ENCODE data around the gene ZDHHC7. TPM values are rescaled to one million over a fixed set of nuclear protein-coding genes. Genes with fewer than 3 reads are reported as not detected.
"Not testable (repeated sequence)": the region's sequence is repeated elsewhere in the genome, so short reads cannot be mapped to it uniquely, and the experiment has no call there.

ZDHHC7 gene
- total RNA-seq, 1 donor from 2014 or later, result 17.1 TPM

DNA sequence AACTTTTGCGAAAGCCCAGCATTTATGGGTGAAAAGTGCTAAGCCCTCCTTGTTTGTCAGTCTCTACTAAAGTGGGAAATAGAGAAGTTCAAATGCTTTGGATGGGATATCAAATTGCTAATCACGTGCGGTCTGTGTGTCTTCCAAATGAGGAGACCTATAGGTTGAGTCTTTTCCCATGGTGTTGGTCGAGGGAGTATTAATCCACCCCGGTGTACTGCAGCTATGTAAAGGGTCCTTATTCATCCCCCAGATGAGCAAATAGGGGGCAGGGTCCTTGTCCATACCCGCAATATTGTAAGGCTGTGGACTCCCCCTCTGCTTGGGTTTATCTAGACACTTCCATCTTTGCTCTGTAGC is 30.8 kb upstream of the ZDHHC7 start:
- ATAC-seq, result no peak

DNA sequence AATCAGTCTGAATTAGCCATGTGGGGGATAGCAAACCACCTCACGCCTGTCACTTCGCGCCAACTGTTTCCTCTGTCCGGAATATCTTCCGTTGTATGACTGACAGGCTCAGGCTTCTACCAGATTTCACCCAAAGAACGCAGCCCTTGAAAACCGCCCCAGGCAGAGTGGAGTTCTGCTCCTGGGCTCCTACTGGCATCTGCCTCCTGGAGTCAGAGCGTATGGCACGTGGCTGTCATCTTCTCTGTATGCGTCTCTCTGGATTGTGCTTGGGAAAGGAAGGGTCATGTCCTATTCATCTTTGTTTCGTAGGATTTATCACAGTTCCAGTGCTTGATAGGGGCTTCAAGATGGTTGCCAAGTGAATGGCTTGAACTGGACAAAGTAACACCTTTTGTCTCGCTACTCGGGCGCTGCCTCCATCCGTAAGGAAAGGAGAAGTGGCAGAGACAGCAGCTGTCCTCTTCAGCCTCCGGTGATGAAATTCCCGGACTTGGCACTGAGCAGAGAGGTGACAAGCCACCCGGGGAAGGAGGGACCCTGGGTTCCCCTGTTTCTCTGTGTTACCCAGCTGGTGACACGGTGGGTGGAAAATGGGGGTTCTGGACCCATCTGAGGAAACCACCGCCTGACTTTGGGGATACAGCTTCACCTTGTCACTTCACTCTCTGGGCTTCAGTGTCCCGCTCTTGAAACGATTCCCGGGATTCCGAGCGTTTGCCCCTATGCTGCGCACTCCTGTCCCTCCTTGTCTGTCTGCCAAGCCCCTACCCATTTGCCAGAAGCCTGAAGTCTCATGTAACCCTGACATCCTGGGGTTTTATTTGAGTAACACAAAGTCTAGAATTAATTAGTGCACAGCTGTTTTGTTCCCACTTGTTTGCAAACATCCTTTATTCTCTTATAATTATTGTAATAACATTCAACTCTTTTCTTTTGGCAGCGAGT is 30.2 kb upstream of the ZDHHC7 start:
- no peak for ATAC-seq

DNA sequence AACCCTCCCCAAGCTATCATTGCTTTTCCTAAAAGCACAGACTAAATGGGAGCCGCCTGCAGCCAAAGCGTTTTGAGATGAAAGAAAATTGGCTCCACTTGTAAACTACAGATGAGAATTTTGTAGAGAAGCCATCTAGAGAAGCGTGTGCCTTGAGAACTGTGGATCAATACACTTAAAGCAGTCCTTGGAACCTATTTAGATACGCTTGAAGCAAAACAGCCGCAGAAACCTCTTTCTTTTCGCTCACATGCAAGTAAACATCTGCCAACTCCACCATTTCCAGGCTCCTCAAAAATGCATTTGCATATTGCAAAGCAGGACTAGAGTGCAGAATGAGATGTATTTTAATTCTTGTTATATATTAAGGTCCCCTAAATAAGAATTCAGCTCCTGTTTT is 29.4 kb upstream of the ZDHHC7 start:
- ATAC-seq, result no peak

DNA sequence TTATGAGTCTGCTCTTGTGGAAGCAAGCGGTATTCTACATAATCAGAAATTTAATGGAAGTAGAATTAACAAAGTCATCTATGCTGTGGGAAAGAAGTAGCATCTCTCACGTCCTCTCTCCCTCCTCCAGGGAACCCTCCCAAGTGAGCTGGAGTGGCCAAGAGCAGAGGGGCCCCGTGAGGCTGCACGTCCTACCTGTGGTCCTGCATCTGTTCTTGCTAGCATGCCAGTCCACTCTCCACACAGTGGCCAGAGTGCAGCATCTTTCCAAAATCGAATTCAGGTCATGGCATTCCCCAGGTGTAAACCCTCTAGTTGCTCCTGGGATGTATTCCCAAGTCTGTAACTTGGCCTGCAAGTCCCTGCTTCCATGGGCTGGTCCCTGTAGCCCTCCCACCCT is 26.4 kb upstream of the ZDHHC7 start:
- no peak for ATAC-seq

DNA sequence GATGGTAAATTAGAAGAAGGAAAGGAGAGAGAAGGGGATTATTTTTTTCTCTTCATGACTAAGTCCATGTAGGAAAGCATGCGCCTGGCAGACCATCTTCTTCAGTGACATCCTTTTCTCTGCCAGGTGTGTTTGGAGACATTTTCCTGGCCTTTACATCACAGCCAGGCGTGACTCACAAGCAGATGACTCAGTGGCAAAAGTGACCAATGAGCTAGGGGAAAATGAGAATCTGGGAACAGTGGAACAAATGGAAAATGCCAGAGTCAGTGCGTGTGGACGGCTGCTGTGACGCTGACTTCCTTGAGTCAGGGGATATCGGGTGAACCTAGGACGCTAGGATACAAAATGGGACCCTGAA is 25.7 kb upstream of the ZDHHC7 start:
- ATAC-seq, result peak; percentile 72

DNA sequence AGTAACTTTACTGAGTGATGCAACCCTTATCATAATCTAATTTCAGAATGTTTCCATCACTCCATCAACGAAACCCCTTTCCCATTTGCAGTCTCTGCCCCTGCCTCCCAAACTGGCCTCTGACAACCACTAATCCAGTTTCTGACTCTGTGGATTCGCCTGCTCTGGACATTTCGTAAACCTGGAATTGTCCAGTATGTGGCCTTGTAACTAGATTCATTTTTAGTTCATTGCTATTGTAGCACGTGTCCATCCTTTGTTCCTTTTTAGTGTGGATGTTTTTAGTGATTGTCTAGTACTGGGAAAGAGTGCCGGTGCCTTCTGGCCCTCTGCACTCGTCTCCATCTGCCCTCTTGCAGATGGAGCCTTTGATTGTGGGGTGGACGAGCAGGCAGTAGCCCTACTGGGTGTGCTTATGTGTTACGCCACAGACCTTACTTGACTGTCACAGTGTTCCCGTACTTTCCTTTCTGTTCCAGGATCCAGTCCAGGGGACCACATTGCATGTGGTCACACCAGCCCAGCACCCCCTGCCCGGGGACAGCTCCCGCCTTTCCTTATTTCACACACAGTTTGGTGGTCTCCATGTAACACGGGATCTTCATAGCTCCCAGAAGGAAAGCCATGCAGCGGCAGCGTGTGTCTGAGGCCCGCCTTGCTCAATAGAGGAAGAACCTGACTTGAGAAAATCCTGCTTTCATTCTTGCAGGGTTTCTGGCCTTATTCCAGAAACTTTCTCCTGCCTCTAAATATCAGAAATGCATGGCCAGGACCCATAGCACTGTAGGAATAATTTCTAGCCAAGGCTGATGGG is 25.1 kb upstream of the ZDHHC7 start:
- ATAC-seq, result peak; percentile 46

DNA sequence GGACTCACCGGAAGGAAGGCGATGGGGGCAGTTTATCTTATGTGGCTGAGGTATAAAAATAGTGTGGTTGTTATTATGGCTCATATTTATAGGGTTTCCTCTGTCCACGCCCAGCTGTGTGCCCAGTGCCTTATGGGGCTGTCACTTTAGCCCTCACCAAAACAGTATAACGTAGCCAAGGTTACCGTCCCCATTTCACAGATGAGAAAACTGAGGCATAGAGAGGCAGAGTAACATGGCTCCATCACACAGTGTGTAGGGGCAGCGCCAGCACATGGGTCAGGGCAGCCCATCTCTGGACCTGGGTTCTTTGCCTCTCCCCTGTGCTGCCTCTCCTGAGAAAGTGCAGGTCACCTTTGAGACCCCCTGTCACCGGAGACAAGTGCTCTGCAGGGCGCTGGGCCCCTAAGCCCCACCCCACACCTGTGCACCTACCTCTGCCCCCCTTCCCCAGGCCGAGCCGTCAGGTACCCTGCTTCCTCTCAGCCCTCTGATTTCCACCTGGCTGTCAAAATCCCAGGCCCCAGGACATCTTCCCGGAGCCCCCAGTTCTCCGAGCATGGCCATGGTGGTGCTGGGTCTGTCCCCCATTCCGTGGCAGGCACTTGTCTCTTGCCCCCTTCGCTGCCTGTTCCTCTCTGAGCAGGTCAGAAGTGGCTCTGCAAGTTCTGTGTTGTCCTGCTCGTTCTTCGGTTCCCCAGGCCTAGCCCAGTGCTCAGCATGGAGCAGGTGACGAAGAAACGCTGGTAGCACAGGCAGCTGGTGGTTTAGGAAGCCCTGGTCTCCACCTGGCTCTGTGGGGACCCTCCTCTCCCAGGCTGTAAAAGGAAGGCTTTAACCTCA is 23.5 kb upstream of the ZDHHC7 start:
- ATAC-seq, result no peak

DNA sequence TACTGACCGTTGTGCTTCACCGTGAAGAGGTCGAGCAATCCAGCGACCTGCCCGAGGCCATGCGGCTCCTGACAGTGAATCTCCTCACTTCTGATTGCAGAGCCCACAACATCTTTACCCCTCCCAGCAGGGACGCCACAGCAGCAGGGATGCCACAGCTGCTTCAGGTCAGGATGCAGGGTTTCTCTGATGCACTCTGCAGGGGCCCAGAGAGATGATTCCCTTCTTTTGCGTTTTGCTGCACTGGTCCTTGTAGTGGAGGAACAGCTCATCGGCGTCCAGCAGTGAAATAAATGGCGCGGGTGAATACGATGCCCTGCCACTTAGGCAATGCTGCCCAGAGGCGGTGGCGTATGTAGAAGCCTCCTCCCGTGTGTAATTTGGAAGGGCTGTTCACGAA is 21.8 kb upstream of the ZDHHC7 start:
- ATAC-seq, result no peak

DNA sequence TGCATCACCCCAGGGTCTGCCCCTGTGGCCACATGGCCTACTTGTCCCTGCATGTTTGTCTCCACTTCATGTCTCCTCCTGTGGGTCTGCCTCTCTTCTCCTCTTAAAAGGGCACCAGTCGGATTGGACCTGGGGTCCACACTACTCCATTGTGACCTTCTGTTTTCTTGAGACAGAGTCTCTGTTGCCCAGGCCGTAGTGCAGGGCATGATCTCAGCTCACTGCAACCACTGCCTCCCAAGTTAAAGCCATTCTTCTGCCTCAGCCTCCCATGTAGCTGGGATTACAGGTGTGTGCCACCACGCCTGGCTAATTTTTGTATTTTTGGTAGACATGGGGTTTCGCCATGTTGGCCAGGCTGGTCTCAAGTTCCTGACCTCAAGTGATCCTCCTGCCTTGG is 20.9 kb upstream of the ZDHHC7 start:
- not testable (repeated sequence) for ATAC-seq

DNA sequence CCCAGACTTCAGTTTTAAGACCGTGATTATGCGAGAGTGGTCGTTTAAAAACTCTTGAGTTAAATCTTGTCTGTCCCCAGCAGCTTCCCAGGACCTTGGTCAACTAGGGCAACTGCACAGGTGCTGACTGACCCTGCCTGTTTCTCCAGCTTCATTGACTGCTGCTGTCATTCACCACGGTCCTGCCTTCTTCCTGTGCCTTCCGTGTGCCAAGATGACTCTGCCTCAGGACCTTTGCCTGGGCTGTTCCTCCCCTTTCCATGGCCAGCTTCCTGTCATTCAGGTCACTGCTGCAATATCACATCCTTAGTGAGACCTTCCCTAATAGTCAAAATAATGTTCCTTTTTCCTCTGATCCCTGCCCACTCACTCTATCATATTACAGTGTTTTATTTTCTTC is 20.1 kb upstream of the ZDHHC7 start:
- no peak for ATAC-seq

DNA sequence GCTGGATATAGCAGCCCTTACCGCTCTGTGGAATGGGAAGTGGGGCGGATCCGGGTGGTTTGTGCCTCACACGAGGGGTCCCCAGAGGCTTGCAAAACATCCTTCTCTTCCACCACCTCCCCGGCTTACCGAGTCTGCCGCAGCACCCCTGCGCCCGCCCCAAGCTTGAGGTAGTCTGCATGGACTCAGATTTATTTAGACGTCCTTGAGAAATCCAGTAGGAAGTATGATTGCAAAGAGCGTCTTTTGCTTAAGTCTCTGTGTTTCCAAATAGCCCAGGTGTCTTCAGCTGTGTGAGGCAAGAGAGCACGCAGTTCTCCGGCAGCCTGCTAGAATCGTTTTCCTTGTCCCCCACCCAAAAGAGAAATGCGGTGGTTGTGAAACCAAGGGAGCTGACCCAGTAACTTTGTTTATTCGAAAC is 18.7 kb upstream of the ZDHHC7 start:
- no peak for ATAC-seq

DNA sequence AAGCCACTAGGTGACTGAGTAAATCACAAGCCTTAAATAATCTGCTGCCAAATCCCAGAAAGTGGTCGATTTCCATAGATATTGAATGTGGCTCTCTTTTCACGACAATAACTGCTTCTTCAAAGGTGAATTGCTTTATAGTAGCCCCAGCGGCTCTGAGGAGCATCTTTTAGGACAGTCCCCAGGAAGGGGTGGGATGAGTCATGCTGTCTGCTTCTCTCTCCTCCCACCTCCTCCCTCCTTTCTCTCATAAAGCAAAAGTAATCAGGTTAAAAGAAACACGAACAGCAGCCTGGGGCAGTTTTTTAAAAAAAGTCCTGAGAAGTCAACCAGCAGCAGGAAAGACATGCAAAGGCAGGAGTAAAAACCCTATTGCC is 18.1 kb upstream of the ZDHHC7 start:
- peak; percentile 42 for ATAC-seq

DNA sequence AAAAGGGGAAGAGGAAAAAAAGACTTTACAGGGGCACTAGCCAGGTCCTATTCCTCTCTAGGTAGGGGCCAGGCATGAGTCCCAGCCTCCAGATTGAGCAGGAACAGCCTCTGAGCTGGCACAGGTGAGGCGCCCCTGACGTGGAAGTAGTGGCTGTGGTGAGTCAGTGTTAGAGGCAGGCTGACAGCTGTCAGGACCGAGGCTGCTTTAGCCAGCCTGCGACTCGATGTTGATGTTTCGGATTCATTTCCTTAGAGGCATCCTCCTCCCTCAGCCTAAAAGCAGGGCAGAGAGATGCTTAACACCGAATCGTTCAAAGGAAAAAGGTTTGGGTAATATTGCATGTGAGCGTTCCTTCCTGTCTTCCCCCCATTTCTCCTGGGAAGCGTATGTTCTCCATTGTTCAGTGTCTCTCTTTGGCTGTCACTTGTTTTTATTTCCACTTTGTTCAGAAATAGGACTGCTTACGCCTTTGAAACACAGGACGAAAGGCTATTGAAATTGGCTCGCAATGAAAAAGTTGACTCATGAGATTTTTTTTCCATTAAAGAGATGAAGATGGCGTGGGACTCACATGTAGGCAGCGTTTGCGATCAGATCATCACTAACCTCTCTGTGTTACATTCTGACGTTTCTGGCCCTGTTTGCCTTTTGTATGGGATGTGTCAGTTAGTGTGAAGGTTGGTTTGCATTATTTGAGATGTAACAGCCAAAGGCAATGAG is 17.5 kb upstream of the ZDHHC7 start:
- peak; percentile 82 for ATAC-seq

DNA sequence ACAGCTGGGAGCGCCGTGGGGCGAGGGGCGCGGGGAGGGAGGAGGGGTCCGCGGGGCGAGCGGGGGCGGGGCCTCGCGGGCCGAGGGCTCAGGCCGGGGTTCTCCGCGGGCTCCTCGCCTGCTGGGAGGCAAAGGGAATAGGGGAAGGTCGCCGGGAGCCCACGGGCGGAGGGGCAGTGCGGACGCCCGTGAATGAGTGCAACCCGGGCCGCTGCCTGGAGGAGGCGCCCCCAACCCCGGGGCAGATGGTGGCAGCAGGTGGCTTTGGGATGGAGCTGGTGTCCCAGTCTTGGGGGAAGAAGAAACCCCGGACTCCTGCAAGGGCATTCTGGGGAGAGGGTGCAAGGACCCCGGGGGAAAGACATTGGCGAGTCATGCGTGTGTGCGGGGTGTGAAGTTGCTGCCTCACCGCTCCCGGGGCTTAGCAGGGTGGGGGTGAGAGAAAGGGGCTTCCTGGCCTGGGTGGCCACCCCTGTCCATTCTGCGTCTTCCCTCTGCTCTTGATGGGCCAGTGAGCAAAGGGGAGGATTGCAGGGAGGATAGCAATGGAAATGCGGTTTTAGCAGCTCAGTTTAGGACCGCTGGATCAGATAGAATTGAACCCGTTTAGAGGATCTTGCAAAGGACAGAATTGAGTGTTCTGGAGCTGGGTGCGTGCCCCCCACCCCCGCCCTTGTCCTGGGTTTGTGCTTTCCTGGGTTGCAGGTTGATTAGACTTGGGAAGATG is 16.8 kb upstream of the ZDHHC7 start:
- ATAC-seq, result peak; percentile 7

DNA sequence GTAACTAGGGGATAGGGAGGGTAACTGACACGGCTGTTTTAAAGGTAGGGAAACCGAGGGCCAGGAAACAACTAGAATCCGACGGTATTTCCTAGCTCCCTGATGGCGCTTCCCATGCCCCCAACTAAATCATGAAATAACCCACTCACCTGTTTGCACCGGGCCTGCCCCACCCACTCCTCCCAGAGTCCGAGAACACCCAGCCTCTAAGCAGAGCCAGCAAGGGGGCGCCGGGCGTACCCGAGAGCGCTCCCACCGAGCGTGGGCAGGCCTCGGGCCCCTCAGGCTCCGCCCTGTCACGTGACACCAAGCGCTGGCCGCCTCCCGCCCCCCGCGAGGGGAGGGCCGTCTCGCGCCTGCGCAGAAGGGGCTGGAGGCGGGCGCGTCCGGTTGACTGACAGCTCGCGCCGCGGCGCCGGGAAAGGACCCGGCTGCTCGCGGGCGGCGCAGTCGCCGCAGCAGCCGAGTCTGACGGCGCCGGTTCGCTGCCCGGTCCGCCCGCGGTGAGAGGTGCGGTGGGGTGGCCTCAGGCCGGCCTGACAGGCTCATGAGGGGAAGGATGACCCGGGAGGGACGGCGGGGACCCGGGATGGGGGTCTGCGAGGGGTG is 16.1 kb upstream of the ZDHHC7 start, which contains the start of gene KIAA0513:
Gene KIAA0513, plus strand, starts transcription at position 447 of the 609 bp plus-strand sequence. CDS start 39,277 bp downstream, outside the sequence.
- ATAC-seq, result peak; percentile 79

DNA sequence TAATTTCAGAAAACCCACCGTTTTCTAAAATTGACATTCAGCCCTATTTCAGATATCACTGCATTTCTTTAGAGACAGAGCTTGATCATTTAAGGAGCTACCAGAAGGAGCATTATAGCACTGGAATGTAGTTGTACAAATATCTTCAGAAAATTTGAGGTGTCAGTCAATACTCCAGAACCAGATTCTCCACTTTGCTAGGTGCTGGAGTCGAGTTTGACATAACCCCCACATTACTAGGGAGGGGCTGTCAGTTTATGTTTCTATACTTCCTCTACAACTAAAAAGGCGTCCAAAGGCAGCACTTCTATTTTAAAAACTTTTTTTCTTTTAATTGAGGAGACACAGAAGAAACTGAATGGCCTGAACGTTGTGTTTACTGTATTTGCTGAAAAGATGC is 15.4 kb upstream of the ZDHHC7 start:
- no peak for ATAC-seq

DNA sequence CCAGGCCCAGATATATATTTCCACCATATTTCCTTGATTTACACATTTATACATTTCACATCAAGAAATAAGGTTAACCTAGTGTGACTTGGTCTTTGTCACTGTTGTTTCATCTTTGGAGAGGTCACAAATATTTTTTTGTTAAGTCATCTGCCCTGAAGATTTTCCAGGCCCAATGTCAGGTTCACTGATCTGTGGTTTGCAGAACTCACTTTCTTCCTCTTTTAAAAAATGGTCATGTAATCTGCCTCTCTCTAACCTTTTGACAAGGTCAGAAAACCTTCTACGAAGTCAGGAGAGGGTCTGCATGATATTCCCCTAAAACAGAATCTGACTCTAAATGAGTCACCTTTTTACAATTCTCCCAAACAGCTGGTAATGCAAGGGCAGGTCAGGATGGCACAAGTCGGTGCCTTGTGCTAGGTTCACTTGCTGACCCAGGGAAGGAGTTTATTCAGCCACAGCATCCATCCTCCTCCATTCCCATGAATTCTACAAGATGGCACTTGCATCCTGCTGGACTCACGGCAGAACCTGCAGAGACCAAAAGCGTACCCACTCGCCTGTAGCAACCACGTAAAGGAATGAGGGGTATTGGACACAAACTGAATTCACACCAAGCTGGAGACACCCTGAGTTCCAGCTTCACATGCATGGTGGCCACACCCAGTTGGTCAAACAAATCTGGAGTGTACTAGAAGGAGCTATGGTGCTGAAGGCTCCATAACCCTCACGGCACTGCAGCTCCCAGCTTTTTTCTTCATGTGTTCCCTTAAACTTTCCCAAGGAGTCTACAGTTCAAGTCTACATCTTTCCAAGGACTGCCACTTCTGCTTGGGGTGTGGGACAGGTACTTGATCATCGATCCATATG is 14.7 kb upstream of the ZDHHC7 start:
- ATAC-seq, result no peak

DNA sequence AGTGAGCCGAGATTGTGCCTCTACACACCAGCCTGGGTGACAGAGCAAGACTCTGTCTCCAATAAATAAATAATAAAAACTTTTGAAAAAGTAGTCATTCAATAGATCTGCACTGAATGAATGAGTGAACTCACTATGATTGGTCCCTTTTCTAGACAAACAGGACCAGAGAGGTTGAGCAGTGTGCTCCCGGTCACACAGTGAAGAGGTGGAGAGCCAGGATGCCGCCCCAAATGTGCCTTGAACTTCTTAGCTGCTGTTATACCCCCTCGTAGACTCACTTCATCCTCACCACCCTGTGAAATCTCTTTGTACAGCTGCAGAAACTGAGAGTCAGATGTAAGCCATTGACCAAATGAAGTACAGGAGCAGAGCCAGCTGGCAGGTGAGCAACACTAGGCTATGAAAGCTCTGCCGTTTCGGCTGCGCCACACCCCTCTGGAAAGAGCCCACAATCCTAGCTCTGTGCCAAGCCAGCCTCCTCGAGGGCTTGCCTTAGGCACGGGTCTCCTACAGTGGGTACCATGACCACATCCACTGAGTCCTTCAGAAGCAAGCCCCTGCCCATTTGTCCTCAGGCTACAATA is 8.4 kb upstream of the ZDHHC7 start:
- peak; percentile 76 for ATAC-seq

DNA sequence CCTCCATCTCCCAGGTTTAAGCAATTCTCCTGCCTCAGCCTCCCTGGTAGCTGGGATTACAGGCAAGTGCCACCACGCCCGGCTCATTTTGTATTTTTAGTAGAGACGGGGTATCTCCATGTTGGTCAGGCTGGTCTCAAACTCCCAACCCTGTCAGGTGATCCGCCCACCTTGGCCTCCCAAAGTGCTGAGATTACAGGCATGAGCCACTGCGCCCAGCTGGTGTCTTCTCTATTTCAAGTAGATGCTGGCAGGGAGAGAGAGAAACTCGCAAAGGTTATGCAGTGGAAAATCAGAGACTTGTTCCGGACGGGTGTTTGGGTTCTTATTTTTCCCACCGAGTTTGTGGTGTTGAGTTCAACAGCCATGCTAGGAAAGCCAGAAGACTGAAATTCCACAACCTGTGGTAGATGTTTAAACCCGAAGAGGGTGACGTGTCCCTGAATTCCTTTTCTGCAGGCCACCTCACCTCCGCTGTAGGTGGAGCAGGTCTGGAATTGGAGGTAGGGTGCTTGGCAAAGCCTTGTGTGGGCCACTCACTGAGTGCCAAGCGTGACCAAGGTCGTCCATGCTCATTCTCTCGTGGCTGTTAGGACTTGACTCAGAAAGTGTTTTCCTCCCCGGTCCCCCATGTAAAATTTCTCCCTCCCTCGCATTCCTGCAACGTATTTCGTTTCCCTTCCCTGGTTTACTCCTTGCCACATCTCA is 7.3 kb upstream of the ZDHHC7 start:
- ATAC-seq, result no peak

Measured in esophagus mucosa (tissue), 1 donor.